ENCODE data around the gene PANX1.

PANX1 gene

GRCh38 chr11:94193288-94193687 lies 64.6 kb downstream of the PANX1 start:
- no peaks in the 10 kb centered on the region for H3K9me2 ChIP-seq (replicated peaks; ENCODE audit: low read depth, low read length)
- no peaks in the 10 kb centered on the region for H3K36me3 ChIP-seq (ENCODE audit: insufficient read depth, low read length)
- no peak overlapping the region for H3K9ac ChIP-seq (ENCODE audit: low read depth, low read length, poor library complexity, severe bottlenecking)
- no peak overlapping the region for H3K4me2 ChIP-seq (ENCODE audit: low read depth, low read length, poor library complexity, severe bottlenecking)
- no peak overlapping the region for H2AFZ ChIP-seq (ENCODE audit: low read length)
- no peaks in the 10 kb centered on the region for H4K20me1 ChIP-seq (ENCODE audit: insufficient read depth, low read length, poor library complexity, severe bottlenecking)
- TF ChIP-seq EZH2phosphoT487 (IDR thresholded peaks at IDR 0.05; ENCODE audit: borderline replicate concordance) (no peak), CTCF (conservative IDR thresholded peaks at IDR 0.05; ENCODE audit: low read length) (no peak)
- no peak overlapping the region for H3K4me3 ChIP-seq (ENCODE audit: low read length, poor library complexity, severe bottlenecking)
- no peaks in the 10 kb centered on the region for H3K4me1 ChIP-seq (ENCODE audit: insufficient read depth, low read length, poor library complexity, severe bottlenecking)
- no peaks in the 10 kb centered on the region for H3F3A ChIP-seq (ENCODE audit: low read depth)
- no peaks in the 10 kb centered on the region for H3K27me3 ChIP-seq (ENCODE audit: insufficient read depth, low read length, poor library complexity, severe bottlenecking)
- no peaks in the 10 kb centered on the region for H3K79me2 ChIP-seq (ENCODE audit: insufficient read depth, low read length)
- no peaks in the 10 kb centered on the region for H3K9me3 ChIP-seq (ENCODE audit: insufficient read depth, low read depth, low read length)

GRCh38 chr11:94194712-94195111 lies 66.1 kb downstream of the PANX1 start:
- Histone ChIP-seq H2AFZ (ENCODE audit: low read length) (no peak overlapping the region), H3K9me2 (replicated peaks; ENCODE audit: low read depth, low read length) (no peaks in the 10 kb centered on the region), H3K9me3 (ENCODE audit: insufficient read depth, low read depth, low read length) (no peaks in the 10 kb centered on the region), H3K4me2 (ENCODE audit: low read depth, low read length, poor library complexity, severe bottlenecking) (no peak overlapping the region), H3K36me3 (ENCODE audit: insufficient read depth, low read length) (no peaks in the 10 kb centered on the region), H3K9ac (ENCODE audit: low read depth, low read length, poor library complexity, severe bottlenecking) (no peak overlapping the region), H3K79me2 (ENCODE audit: insufficient read depth, low read length) (no peaks in the 10 kb centered on the region), H3K4me1 (ENCODE audit: insufficient read depth, low read length, poor library complexity, severe bottlenecking) (no peaks in the 10 kb centered on the region), H4K20me1 (ENCODE audit: insufficient read depth, low read length, poor library complexity, severe bottlenecking) (no peaks in the 10 kb centered on the region), H3K27me3 (ENCODE audit: insufficient read depth, low read length, poor library complexity, severe bottlenecking) (no peaks in the 10 kb centered on the region), H3K4me3 (ENCODE audit: low read length, poor library complexity, severe bottlenecking) (no peak overlapping the region), H3F3A (ENCODE audit: low read depth) (no peaks in the 10 kb centered on the region)
- TF ChIP-seq CTCF (conservative IDR thresholded peaks at IDR 0.05; ENCODE audit: low read length) (no peak), EZH2phosphoT487 (IDR thresholded peaks at IDR 0.05; ENCODE audit: borderline replicate concordance) (no peak)

GRCh38 chr11:94196363-94196762 lies 67.7 kb downstream of the PANX1 start:
- Histone ChIP-seq H3K4me3 (ENCODE audit: low read length, poor library complexity, severe bottlenecking) (no peak overlapping the region), H3K4me1 (ENCODE audit: insufficient read depth, low read length, poor library complexity, severe bottlenecking) (no peaks in the 10 kb centered on the region), H3K9me3 (ENCODE audit: insufficient read depth, low read depth, low read length) (no peaks in the 10 kb centered on the region), H3K27me3 (ENCODE audit: insufficient read depth, low read length, poor library complexity, severe bottlenecking) (no peaks in the 10 kb centered on the region), H3K4me2 (ENCODE audit: low read depth, low read length, poor library complexity, severe bottlenecking) (no peak overlapping the region), H2AFZ (ENCODE audit: low read length) (no peak overlapping the region), H3F3A (ENCODE audit: low read depth) (no peaks in the 10 kb centered on the region), H3K9me2 (replicated peaks; ENCODE audit: low read depth, low read length) (no peaks in the 10 kb centered on the region), H3K79me2 (ENCODE audit: insufficient read depth, low read length) (no peaks in the 10 kb centered on the region), H3K36me3 (ENCODE audit: insufficient read depth, low read length) (no peaks in the 10 kb centered on the region), H3K9ac (ENCODE audit: low read depth, low read length, poor library complexity, severe bottlenecking) (no peak overlapping the region), H4K20me1 (ENCODE audit: insufficient read depth, low read length, poor library complexity, severe bottlenecking) (no peaks in the 10 kb centered on the region)
- TF ChIP-seq EZH2phosphoT487 (IDR thresholded peaks at IDR 0.05; ENCODE audit: borderline replicate concordance) (no peak), CTCF (conservative IDR thresholded peaks at IDR 0.05; ENCODE audit: low read length) (no peak)
